Endodermal cell (in vitro differentiated cells): ENCODE results near the gene RSPRY1. TPM values are rescaled to one million over a fixed set of nuclear protein-coding genes. Genes with fewer than 3 reads are reported as not detected.
A peak's percentile ranks its signal among the peaks of the same experiment; 100 is the strongest.

Source experiments
- DNase-seq: peaks from one replicate; pipeline ENCODE4 v3.0.0-alpha.2; 2017
- H3K27ac ChIP-seq: 2 replicates; pipeline ENCODE4 v1.5.1; 2013; ENCODE audit warnings: mild to moderate bottlenecking, low read depth, low read length, moderate library complexity
- H3K27me3 ChIP-seq: 2 replicates; pipeline ENCODE4 v1.6.1; 2013; ENCODE audit warnings: mild to moderate bottlenecking, low read length, moderate library complexity; ENCODE audit not compliant: insufficient read depth, control insufficient read depth, poor library complexity, severe bottlenecking
- H3K36me3 ChIP-seq: 2 replicates; pipeline ENCODE4 v1.7.0; 2013; ENCODE audit warnings: mild to moderate bottlenecking, low read length, moderate library complexity; ENCODE audit not compliant: control insufficient read depth, insufficient read depth
- H3K4me1 ChIP-seq: one replicate; pipeline ENCODE4 v1.7.0; 2013; ENCODE audit warnings: low read length; ENCODE audit not compliant: control insufficient read depth, insufficient read depth
- H3K4me3 ChIP-seq: 2 replicates; pipeline ENCODE4 v1.5.1; 2013; ENCODE audit warnings: mild to moderate bottlenecking, low read length, moderate library complexity
- H3K9ac ChIP-seq: 2 replicates; pipeline ENCODE4 v1.6.1; 2013; ENCODE audit warnings: mild to moderate bottlenecking, low read length, moderate library complexity; ENCODE audit not compliant: poor library complexity, severe bottlenecking; ENCODE audit errors: extremely low read depth
- H3K9me3 ChIP-seq: 2 replicates; pipeline ENCODE4 v1.6.1; 2013; ENCODE audit warnings: mild to moderate bottlenecking, low read length, moderate library complexity; ENCODE audit not compliant: control insufficient read depth
- H3K27ac Mint-ChIP-seq: 2 replicates; pipeline ENCODE4 v1.8.0; 2020; ENCODE audit warnings: mixed read lengths
- H3K27me3 Mint-ChIP-seq: 2 replicates; pipeline ENCODE4 v1.8.0; 2021; ENCODE audit warnings: mild to moderate bottlenecking, mixed read lengths; ENCODE audit not compliant: insufficient read depth
- H3K36me3 Mint-ChIP-seq: 2 replicates; pipeline ENCODE4 v1.8.0; 2020; ENCODE audit warnings: low read depth, mixed read lengths
- H3K4me1 Mint-ChIP-seq: 2 replicates; pipeline ENCODE4 v1.8.0; 2020; ENCODE audit warnings: mixed read lengths
- H3K4me3 Mint-ChIP-seq: 2 replicates; pipeline ENCODE4 v1.8.0; 2020; ENCODE audit warnings: mild to moderate bottlenecking, moderate library complexity, mixed read lengths
- H3K9me3 Mint-ChIP-seq: 2 replicates; pipeline ENCODE4 v1.8.0; 2020; ENCODE audit warnings: mild to moderate bottlenecking, mixed read lengths
- CTCF ChIP-seq: fragments of 200-600 bp; sonication (generic); conservative IDR thresholded peaks from 2 replicates; pipeline ENCODE4 v1.5.0; 2021; ENCODE audit warnings: antibody characterized with exemption, mild to moderate bottlenecking
- WGBS, 2 experiments: methylation state at CpG; one replicate each; pipeline versions ENCODE4 v1.1.5 to v1.1.7; 2013; ENCODE audit warnings: missing lambda C conversion rate in 2 of 2, mixed read lengths in 1 of 2; ENCODE audit not compliant: insufficient coverage in 1 of 2, insufficient read length in 1 of 2; 5-methylcytosine and 5-hydroxymethylcytosine counted together
- total RNA-seq, 2 donors: library from RNA; stranded (reverse); fragmentation: NEBNext Ultra II Directional in 1 of 2; extraction: Animal tissue kit (Norgen Biotek cat#: 25700) in 1 of 2; gene quantifications; 2 replicates in 1 of 2; 3 replicates in 1 of 2; pipeline ENCODE4 v1.2.1, GENCODE V29; 2021

Gene RSPRY1
- total RNA-seq, 2 donors from 2014 or later, result 40.3 to 46.5 TPM

- Mint-ChIP-seq H3K36me3 (peaks cover 76% of the 10 kb centered on the region), H3K27me3 (no peaks in the 10 kb centered on the region), H3K4me1 (no peaks in the 10 kb centered on the region), H3K9me3 (no peaks in the 10 kb centered on the region), H3K4me3 (no peak overlapping the region), H3K27ac (no peak overlapping the region)
- Histone ChIP-seq H3K4me3 (no peak overlapping the region), H3K9ac (no peak overlapping the region), H3K27ac (no peak overlapping the region), H3K27me3 (no peaks in the 10 kb centered on the region), H3K9me3 (no peaks in the 10 kb centered on the region), H3K36me3 (peaks cover 95% of the 10 kb centered on the region), H3K4me1 (peaks cover 5% of the 10 kb centered on the region)
- 96 to 97% methylated on average over 3 to 5 of the region's 5 CpGs for WGBS, 2 experiments
- no peak for DNase-seq
- no peak for TF ChIP-seq CTCF
Observed at GRCh38 chr16:57209780-57210179, 23.7 kb downstream of the RSPRY1 start.

GRCh38 chr16:57213462-57213861 is 27.3 kb downstream of the RSPRY1 start:
- H3K9me3 Mint-ChIP-seq, result no peaks in the 10 kb centered on the region
- no peaks in the 10 kb centered on the region for H3K4me1 Mint-ChIP-seq
- no peak overlapping the region for H3K4me3 Mint-ChIP-seq
- H3K36me3 ChIP-seq, result peaks cover 95% of the 10 kb centered on the region
- H3K27me3 ChIP-seq, result no peaks in the 10 kb centered on the region
- H3K27ac Mint-ChIP-seq, result no peak overlapping the region
- no peaks in the 10 kb centered on the region for H3K4me1 ChIP-seq
- H3K9me3 ChIP-seq, result no peaks in the 10 kb centered on the region
- H3K9ac ChIP-seq, result no peak overlapping the region
- H3K27ac ChIP-seq, result no peak overlapping the region
- no peak for TF ChIP-seq CTCF
- DNase-seq, result no peak
- H3K4me3 ChIP-seq, result no peak overlapping the region
- 96 to 100% methylated on average over 1 of the region's 1 CpG for WGBS, 2 experiments
- peaks cover 80% of the 10 kb centered on the region for H3K36me3 Mint-ChIP-seq
- H3K27me3 Mint-ChIP-seq, result no peaks in the 10 kb centered on the region

GRCh38 chr16:57216968-57217367 is 30.8 kb downstream of the RSPRY1 start:
- TF ChIP-seq CTCF, result peak; percentile 36
- 98 to 100% methylated on average over 1 to 2 of the region's 2 CpGs for WGBS, 2 experiments
- Mint-ChIP-seq H3K36me3 (peaks cover 84% of the 10 kb centered on the region), H3K4me1 (no peaks in the 10 kb centered on the region), H3K9me3 (no peaks in the 10 kb centered on the region), H3K27me3 (no peaks in the 10 kb centered on the region), H3K27ac (no peak overlapping the region), H3K4me3 (no peak overlapping the region)
- Histone ChIP-seq H3K36me3 (peaks cover 94% of the 10 kb centered on the region), H3K27me3 (no peaks in the 10 kb centered on the region), H3K9ac (no peak overlapping the region), H3K9me3 (no peaks in the 10 kb centered on the region), H3K27ac (no peak overlapping the region), H3K4me3 (no peak overlapping the region), H3K4me1 (no peaks in the 10 kb centered on the region)
- no peak for DNase-seq
